ENCODE data around the gene RNASEH1.

GRCh38 chr2:3503483-3503882, 54.6 kb downstream of the RNASEH1 start:
- TF ChIP-seq CTCF (IDR thresholded peaks at IDR 0.05; ENCODE audit: low read depth, low read length), result no peak
- no peak for TF ChIP-seq POLR2A (IDR thresholded peaks at IDR 0.05; ENCODE audit: extremely low read depth, insufficient read length)
- TF ChIP-seq MAX (IDR thresholded peaks at IDR 0.05; ENCODE audit: low read depth, low read length), result no peak

All from NB4 (cell line).